Measurements from ENCODE around the gene KLF7. TPM values are rescaled to one million over a fixed set of nuclear protein-coding genes. Genes with fewer than 3 reads are reported as not detected.

The KLF7 gene
- total RNA-seq, 1 experiment from 2014 or later, result 32.2 TPM

DNA sequence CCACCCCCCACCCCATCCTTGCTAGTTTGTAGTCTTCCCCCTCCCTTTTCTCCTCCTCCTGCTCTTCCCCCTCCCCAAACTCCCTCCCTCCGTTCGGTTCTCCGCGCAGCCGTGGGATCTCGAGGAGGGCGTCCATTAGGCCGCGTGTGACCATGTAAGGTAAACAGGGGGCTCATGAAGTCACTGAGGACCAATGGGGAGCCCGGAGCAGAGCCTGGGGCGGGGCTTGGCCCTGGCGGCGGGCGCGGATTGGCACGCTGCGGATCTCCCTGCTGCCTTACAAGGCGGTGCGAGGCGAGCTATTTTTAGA lies 246 bp upstream of the KLF7 start:
- Histone ChIP-seq H3K4me2 (ENCODE audit: insufficient read depth, insufficient read length, low read length) (peak overlapping the region; percentile 100), H3K14ac (ENCODE audit: insufficient read depth, low read length) (no peak overlapping the region), H3K4me1 (ENCODE audit: insufficient read depth, low read length) (peaks cover 7% of the 10 kb centered on the region; the same call in 1 of the 2 replicates), H3K23ac (ENCODE audit: insufficient read length, low read depth, low read length) (no peak overlapping the region), H3K18ac (ENCODE audit: insufficient read length, low read depth, low read length) (no peak overlapping the region), H3K79me2 (ENCODE audit: insufficient read depth, low read length) (peaks cover 16% of the 10 kb centered on the region; the same call in 1 of the 2 replicates), H2BK20ac (ENCODE audit: low read depth, low read length, poor library complexity, severe bottlenecking) (no peak overlapping the region), H2BK12ac (ENCODE audit: insufficient read length, low read depth, low read length) (no peak overlapping the region), H3T11ph (ENCODE audit: low read length) (no peak overlapping the region), H3K9ac (ENCODE audit: extremely low read depth, insufficient read length, low read length) (no peak overlapping the region), H3K27me3 (ENCODE audit: insufficient read depth, low read length) (no peaks in the 10 kb centered on the region), H2BK5ac (ENCODE audit: insufficient read length, low read length) (no peak overlapping the region), H2BK15ac (ENCODE audit: low read depth, low read length) (no peak overlapping the region), H3K4ac (ENCODE audit: low read depth, low read length) (no peak overlapping the region), H3K23me2 (ENCODE audit: insufficient read length, low read depth, low read length, poor library complexity, severe bottlenecking) (peaks cover 19% of the 10 kb centered on the region), H2BK120ac (ENCODE audit: low read depth, low read length, poor library complexity, severe bottlenecking) (no peak overlapping the region), H3K27ac (ENCODE audit: insufficient read length, low read depth, low read length) (peak overlapping the region; percentile 58), H3K79me1 (ENCODE audit: insufficient read depth, low read depth, low read length, poor library complexity, severe bottlenecking) (no peaks in the 10 kb centered on the region), H2AFZ (ENCODE audit: low read length) (no peak overlapping the region), H4K8ac (replicated peaks; ENCODE audit: insufficient read length, low read depth, low read length) (no peak overlapping the region), H3K56ac (ENCODE audit: insufficient read length, low read depth, low read length) (no peak overlapping the region), H3K9me3 (ENCODE audit: control insufficient read depth, low read depth, low read length) (no peaks in the 10 kb centered on the region), H4K20me1 (ENCODE audit: control insufficient read depth, insufficient read depth, insufficient read length) (no peaks in the 10 kb centered on the region), H2AK5ac (ENCODE audit: insufficient read length, low read length) (no peak overlapping the region), H4K91ac (ENCODE audit: insufficient read length, low read depth, low read length) (no peak overlapping the region), H4K5ac (ENCODE audit: insufficient read length, low read depth, low read length) (no peak overlapping the region)
- DNase-seq, result peak; percentile 100
- H3K27ac Mint-ChIP-seq, result peak overlapping the region; percentile 81 to 100 (median 100); a peak in 4 of 7 replicates
- H3K4me1 Mint-ChIP-seq, result peaks cover 54 to 58% of the 10 kb centered on the region in 2 experiments
- no peaks in the 10 kb centered on the region; the same call in 1 of the 2 replicates for H3K27me3 Mint-ChIP-seq (ENCODE audit: low read depth)
- H3K36me3 Mint-ChIP-seq (ENCODE audit: insufficient read depth in 1 of 3, low read depth in 3 of 3), result peaks cover 0 to 3% (median 0%) of the 10 kb centered on the region in 3 experiments; a peak in 2 of 7 replicates
- TF ChIP-seq, protein P1, sequence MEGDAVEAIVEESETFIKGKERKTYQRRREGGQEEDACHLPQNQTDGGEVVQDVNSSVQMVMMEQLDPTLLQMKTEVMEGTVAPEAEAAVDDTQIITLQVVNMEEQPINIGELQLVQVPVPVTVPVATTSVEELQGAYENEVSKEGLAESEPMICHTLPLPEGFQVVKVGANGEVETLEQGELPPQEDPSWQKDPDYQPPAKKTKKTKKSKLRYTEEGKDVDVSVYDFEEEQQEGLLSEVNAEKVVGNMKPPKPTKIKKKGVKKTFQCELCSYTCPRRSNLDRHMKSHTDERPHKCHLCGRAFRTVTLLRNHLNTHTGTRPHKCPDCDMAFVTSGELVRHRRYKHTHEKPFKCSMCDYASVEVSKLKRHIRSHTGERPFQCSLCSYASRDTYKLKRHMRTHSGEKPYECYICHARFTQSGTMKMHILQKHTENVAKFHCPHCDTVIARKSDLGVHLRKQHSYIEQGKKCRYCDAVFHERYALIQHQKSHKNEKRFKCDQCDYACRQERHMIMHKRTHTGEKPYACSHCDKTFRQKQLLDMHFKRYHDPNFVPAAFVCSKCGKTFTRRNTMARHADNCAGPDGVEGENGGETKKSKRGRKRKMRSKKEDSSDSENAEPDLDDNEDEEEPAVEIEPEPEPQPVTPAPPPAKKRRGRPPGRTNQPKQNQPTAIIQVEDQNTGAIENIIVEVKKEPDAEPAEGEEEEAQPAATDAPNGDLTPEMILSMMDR (conservative IDR thresholded peaks at IDR 0.05), result no peak
- H3K9me3 Mint-ChIP-seq, result no peaks in the 10 kb centered on the region; a peak in 1 of 5 replicates
- WGBS (ENCODE audit: extremely low coverage, insufficient read length, low lambda C conversion rate), result no CpG with 5 or more reads among the region's 20 CpGs
- H3K4me3 Mint-ChIP-seq, result peak overlapping the region; percentile 94 to 96
